Measurements from ENCODE around the gene GPR153.

Gene GPR153

GRCh38 chr1:6251233-6251632, 9.7 kb downstream of the GPR153 start:
- peaks cover 19% of the 10 kb centered on the region for H3K4me1 ChIP-seq (ENCODE audit: control insufficient read depth, insufficient read depth, low read length)
- H3K27me3 ChIP-seq (ENCODE audit: control insufficient read depth, insufficient read depth, low read length, poor library complexity, severe bottlenecking) = peaks cover 45% of the 10 kb centered on the region
- no peak overlapping the region for H3K27ac ChIP-seq (ENCODE audit: insufficient read depth, low read depth, low read length, poor library complexity, severe bottlenecking)
- WGBS, 2 experiments = 92 to 94% methylated on average over 19 of the region's 19 CpGs
- H3K4me3 ChIP-seq (ENCODE audit: insufficient read depth, low read depth, low read length) = no peak overlapping the region
- H3K9me3 ChIP-seq (ENCODE audit: control insufficient read depth, low read length) = no peaks in the 10 kb centered on the region
- peaks cover 6% of the 10 kb centered on the region for H3K36me3 ChIP-seq (ENCODE audit: control insufficient read depth, insufficient read depth, low read length)

- Histone ChIP-seq H3K4me1 (ENCODE audit: control insufficient read depth, insufficient read depth, low read length) (peaks cover 20% of the 10 kb centered on the region), H3K27me3 (ENCODE audit: control insufficient read depth, insufficient read depth, low read length, poor library complexity, severe bottlenecking) (peaks cover 45% of the 10 kb centered on the region), H3K4me3 (ENCODE audit: insufficient read depth, low read depth, low read length) (no peak overlapping the region), H3K36me3 (ENCODE audit: control insufficient read depth, insufficient read depth, low read length) (peaks cover 6% of the 10 kb centered on the region), H3K9me3 (ENCODE audit: control insufficient read depth, low read length) (no peaks in the 10 kb centered on the region), H3K27ac (ENCODE audit: insufficient read depth, low read depth, low read length, poor library complexity, severe bottlenecking) (no peak overlapping the region)
- 22 to 23% methylated on average over 69 of the region's 71 CpGs for WGBS, 2 experiments
These were observed 10.9 kb downstream of the GPR153 start for GRCh38 chr1:6249739-6250689.

- Histone ChIP-seq H3K27ac (ENCODE audit: insufficient read depth, low read depth, low read length, poor library complexity, severe bottlenecking) (no peak overlapping the region), H3K27me3 (ENCODE audit: control insufficient read depth, insufficient read depth, low read length, poor library complexity, severe bottlenecking) (peaks cover 52% of the 10 kb centered on the region), H3K4me1 (ENCODE audit: control insufficient read depth, insufficient read depth, low read length) (peaks cover 20% of the 10 kb centered on the region), H3K4me3 (ENCODE audit: insufficient read depth, low read depth, low read length) (no peak overlapping the region), H3K9me3 (ENCODE audit: control insufficient read depth, low read length) (no peaks in the 10 kb centered on the region), H3K36me3 (ENCODE audit: control insufficient read depth, insufficient read depth, low read length) (peaks cover 6% of the 10 kb centered on the region)
- WGBS, 2 experiments = 7% methylated on average over 96 of the region's 96 CpGs
These were observed 11.8 kb downstream of the GPR153 start for GRCh38 chr1:6248932-6249738.

- no peak overlapping the region for H3K27ac ChIP-seq (ENCODE audit: insufficient read depth, low read depth, low read length, poor library complexity, severe bottlenecking)
- no peaks in the 10 kb centered on the region for H3K9me3 ChIP-seq (ENCODE audit: control insufficient read depth, low read length)
- H3K4me3 ChIP-seq (ENCODE audit: insufficient read depth, low read depth, low read length) = no peak overlapping the region
- H3K4me1 ChIP-seq (ENCODE audit: control insufficient read depth, insufficient read depth, low read length) = peaks cover 26% of the 10 kb centered on the region
- 89 to 91% methylated on average over 14 of the region's 14 CpGs for WGBS, 2 experiments
- H3K27me3 ChIP-seq (ENCODE audit: control insufficient read depth, insufficient read depth, low read length, poor library complexity, severe bottlenecking) = peaks cover 61% of the 10 kb centered on the region
- H3K36me3 ChIP-seq (ENCODE audit: control insufficient read depth, insufficient read depth, low read length) = no peaks in the 10 kb centered on the region
These were observed 12.6 kb downstream of the GPR153 start for GRCh38 chr1:6248161-6248776.

- Histone ChIP-seq H3K36me3 (ENCODE audit: control insufficient read depth, insufficient read depth, low read length) (no peaks in the 10 kb centered on the region), H3K9me3 (ENCODE audit: control insufficient read depth, low read length) (no peaks in the 10 kb centered on the region), H3K4me1 (ENCODE audit: control insufficient read depth, insufficient read depth, low read length) (peaks cover 31% of the 10 kb centered on the region), H3K27ac (ENCODE audit: insufficient read depth, low read depth, low read length, poor library complexity, severe bottlenecking) (no peak overlapping the region), H3K27me3 (ENCODE audit: control insufficient read depth, insufficient read depth, low read length, poor library complexity, severe bottlenecking) (peaks cover 67% of the 10 kb centered on the region), H3K4me3 (ENCODE audit: insufficient read depth, low read depth, low read length) (no peak overlapping the region)
- 81 to 88% methylated on average over 5 of the region's 5 CpGs for WGBS, 2 experiments
These were observed 13.2 kb downstream of the GPR153 start for GRCh38 chr1:6247651-6248050.

GRCh38 chr1:6246497-6247467, 14.1 kb downstream of the GPR153 start:
- Histone ChIP-seq H3K27ac (ENCODE audit: insufficient read depth, low read depth, low read length, poor library complexity, severe bottlenecking) (peak overlapping the region; percentile 22), H3K4me3 (ENCODE audit: insufficient read depth, low read depth, low read length) (peak overlapping the region; percentile 61)

GRCh38 chr1:6245869-6246496, 14.9 kb downstream of the GPR153 start:
- Histone ChIP-seq H3K27ac (ENCODE audit: insufficient read depth, low read depth, low read length, poor library complexity, severe bottlenecking) (peak overlapping the region; percentile 22), H3K4me3 (ENCODE audit: insufficient read depth, low read depth, low read length) (peak overlapping the region; percentile 61), H3K27me3 (ENCODE audit: control insufficient read depth, insufficient read depth, low read length, poor library complexity, severe bottlenecking) (peaks cover 71% of the 10 kb centered on the region), H3K36me3 (ENCODE audit: control insufficient read depth, insufficient read depth, low read length) (no peaks in the 10 kb centered on the region), H3K4me1 (ENCODE audit: control insufficient read depth, insufficient read depth, low read length) (peaks cover 38% of the 10 kb centered on the region), H3K9me3 (ENCODE audit: control insufficient read depth, low read length) (no peaks in the 10 kb centered on the region)
- WGBS, 2 experiments = 2% methylated on average over 49 of the region's 49 CpGs

More at GRCh38 chr1:6246497-6247467, 14.1 kb downstream of the GPR153 start:
- WGBS, 2 experiments = 14% methylated on average over 30 of the region's 30 CpGs
- H3K27me3 ChIP-seq (ENCODE audit: control insufficient read depth, insufficient read depth, low read length, poor library complexity, severe bottlenecking) = peaks cover 72% of the 10 kb centered on the region
- H3K4me1 ChIP-seq (ENCODE audit: control insufficient read depth, insufficient read depth, low read length) = peaks cover 31% of the 10 kb centered on the region
- H3K9me3 ChIP-seq (ENCODE audit: control insufficient read depth, low read length) = no peaks in the 10 kb centered on the region
- no peaks in the 10 kb centered on the region for H3K36me3 ChIP-seq (ENCODE audit: control insufficient read depth, insufficient read depth, low read length)

- H3K27ac ChIP-seq (ENCODE audit: insufficient read depth, low read depth, low read length, poor library complexity, severe bottlenecking) = peak overlapping the region; percentile 73
- H3K4me3 ChIP-seq (ENCODE audit: insufficient read depth, low read depth, low read length) = peak overlapping the region; percentile 61
These were observed 15.6 kb downstream of the GPR153 start for GRCh38 chr1:6245086-6245868.

More at GRCh38 chr1:6245086-6245868, 15.6 kb downstream of the GPR153 start:
- H3K27me3 ChIP-seq (ENCODE audit: control insufficient read depth, insufficient read depth, low read length, poor library complexity, severe bottlenecking) = peaks cover 71% of the 10 kb centered on the region
- H3K9me3 ChIP-seq (ENCODE audit: control insufficient read depth, low read length) = no peaks in the 10 kb centered on the region
- 0 to 1% methylated on average over 79 of the region's 79 CpGs for WGBS, 2 experiments
- peaks cover 44% of the 10 kb centered on the region for H3K4me1 ChIP-seq (ENCODE audit: control insufficient read depth, insufficient read depth, low read length)
- H3K36me3 ChIP-seq (ENCODE audit: control insufficient read depth, insufficient read depth, low read length) = no peaks in the 10 kb centered on the region
